GM18499 (cell line): Measurements from ENCODE around the gene RASGRP3.

Source experiments
- ATAC-seq: cut with Tn5 transposase; IDR thresholded peaks from one replicate; pipeline ENCODE4 v1.9.1; 2021; ENCODE audit warnings: moderate number of reproducible peaks; ENCODE audit not compliant: insufficient read depth, unreplicated experiment

Gene RASGRP3

GRCh38 chr2:33560017-33560416 is 83.6 kb downstream of the RASGRP3 start:
- ATAC-seq = no peak

GRCh38 chr2:33561872-33562271 is 85.4 kb downstream of the RASGRP3 start:
- no peak for ATAC-seq

- no peak for ATAC-seq
Measured at GRCh38 chr2:33570681-33571080, 94.2 kb downstream of the RASGRP3 start.

GRCh38 chr2:33573657-33574056 is 97.2 kb downstream of the RASGRP3 start:
- ATAC-seq = no peak

DNA sequence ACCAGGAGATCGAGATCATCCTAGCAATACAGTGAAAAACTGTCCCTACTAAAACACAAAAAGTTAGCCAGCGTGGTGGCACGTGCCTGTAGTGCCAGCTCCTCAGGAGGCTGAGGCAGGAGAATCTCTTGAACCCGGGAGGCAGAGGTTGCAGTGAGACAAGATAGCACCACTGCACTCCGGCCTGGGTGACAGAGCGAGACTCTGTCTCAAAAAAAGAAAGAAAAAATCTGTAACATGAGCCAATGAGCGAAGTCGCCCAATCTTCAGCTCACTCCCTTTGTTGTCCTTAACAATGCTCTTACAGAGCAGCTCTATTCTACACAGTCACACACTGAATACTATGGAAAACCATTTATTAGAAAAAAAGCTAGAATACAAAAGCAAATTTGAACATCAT is 100.6 kb downstream of the RASGRP3 start:
- ATAC-seq = no peak

DNA sequence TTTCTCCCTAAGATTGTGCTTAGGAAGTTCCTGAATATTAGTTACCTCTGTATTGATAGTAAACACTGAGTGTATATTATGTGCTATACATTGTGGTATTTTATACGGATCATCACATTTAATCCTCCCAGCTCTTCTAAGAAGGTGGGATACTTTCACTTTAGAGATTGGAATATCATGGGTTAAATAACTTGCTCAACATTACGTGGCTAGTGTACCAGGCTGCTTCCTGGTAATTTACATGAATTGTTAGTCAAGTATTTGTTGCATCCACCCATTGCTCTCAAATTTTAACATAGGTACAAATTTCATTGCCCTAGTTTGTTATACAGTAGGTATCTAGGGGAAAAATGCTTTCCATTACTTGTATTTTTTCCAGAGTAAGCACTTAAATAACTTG is 101.2 kb downstream of the RASGRP3 start:
- no peak for ATAC-seq

- no peak for ATAC-seq
Measured at GRCh38 chr2:33579227-33579626, 102.8 kb downstream of the RASGRP3 start.

DNA sequence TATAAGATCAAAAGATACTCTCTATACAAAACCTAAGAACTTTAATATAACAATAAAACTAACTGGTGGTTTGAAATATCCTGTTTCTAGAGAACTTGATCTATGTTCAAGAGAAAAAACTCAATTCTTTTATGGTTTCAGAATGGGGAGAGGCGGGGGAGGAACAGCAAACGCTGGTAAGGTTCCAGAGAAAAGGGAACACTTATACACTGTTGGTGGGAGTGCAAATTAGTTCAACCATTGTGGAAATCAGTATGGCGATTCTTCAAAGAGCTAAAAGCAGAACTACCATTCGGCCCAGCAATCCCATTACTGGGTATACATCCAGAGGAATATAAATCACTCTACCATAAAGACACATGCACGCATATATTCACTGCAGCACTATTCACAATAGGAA is 105.4 kb downstream of the RASGRP3 start:
- no peak for ATAC-seq

- peak; percentile 57 for ATAC-seq
Measured at GRCh38 chr2:33583194-33583938, 106.9 kb downstream of the RASGRP3 start.

- no peak for ATAC-seq
Measured at GRCh38 chr2:33586766-33587165, 110.3 kb downstream of the RASGRP3 start.

GRCh38 chr2:33588232-33588631 is 111.8 kb downstream of the RASGRP3 start:
- ATAC-seq = no peak

GRCh38 chr2:33589444-33589843 is 113.0 kb downstream of the RASGRP3 start:
- ATAC-seq = no peak

DNA sequence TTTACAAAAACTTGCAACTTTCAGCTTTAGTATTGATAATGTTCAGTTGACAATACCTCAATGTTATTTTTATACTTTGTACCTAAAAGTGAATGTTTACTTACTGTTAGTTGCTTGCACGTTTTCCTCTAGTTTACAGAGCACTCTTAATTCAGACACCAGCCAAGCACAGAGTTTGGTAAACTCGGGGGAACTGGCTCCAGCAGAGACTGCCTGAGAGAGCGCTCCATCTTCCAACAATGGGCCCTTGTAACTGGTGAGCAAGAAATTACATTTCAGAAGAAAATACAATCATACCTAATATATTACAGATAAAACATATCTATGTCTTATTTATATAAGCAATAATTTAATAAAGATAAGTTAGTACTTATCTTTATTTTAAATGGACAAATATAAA is 118.9 kb downstream of the RASGRP3 start:
- no peak for ATAC-seq

- ATAC-seq = no peak
Measured at GRCh38 chr2:33597026-33597425, 120.6 kb downstream of the RASGRP3 start.

DNA sequence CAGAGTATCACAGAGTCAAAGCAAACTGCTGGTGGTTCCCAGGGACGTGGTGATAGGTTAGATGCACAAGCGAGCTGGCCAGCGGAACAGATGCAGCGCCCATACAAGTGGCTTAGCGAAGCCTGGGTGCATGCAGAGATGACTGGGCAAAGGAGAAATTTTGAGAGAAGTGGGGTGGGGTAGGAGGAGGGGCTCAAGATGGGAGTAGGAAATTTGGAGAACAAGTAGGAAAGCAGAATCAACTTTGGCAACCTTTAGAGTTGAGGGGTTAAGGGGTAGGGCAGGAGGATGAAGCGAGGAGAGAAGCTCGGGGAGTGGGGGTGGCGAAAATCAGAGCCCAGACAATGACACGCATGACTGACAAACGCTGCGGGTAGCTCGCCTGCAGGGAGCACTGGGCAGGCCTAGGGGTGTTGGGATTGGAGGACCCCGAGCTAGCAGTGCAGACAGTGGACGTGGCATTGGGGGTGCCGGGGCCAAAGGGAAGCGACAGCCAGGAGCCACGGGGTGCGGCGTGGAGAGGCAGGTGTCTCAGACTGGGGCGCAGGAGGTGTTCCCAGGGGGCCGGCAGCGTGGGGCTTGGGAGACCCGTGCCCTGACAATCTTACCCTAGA is 122.2 kb downstream of the RASGRP3 start:
- ATAC-seq = peak; percentile 47

DNA sequence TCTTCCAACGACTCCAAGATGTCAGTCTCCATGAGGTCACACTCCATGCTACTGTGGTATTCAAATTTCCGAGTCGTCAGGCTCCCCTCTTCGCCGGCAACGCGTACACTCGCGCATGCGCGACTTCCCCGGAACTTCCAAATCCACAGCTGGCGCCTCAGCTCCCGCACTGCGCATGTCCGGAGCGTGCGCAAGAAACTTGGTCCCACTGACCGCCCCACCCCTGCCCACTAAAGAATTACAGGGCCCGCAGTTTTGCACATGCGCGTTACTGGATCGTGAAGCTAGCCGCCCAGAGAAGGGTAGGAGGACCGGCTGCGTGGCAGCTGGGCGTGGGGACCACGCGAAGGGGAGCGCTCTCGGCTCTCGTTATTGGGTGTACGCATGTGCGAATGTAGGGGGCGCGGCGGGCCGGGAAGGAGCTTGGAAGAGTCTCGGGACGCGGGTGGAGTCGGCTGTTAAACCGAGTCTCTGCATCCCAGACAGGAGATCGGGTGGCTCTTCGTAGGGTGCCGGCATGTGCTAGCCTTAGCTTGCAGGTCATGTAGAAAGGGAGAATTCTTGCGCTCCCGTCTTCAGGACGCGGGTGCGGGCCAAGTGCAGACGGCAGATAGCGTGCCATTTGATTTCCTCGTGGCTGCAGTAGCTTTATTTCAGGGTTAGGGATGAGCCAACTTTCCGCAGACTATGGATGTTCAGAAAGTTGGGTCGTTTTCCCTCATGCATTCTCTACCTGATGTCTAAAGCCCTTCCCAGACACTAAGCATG is 122.9 kb downstream of the RASGRP3 start, which contains the start of gene FAM98A:
Gene FAM98A (minus strand): TSS at position 125 of the 768 bp plus-strand sequence. CDS start 78 bp downstream, at position 47.
- peak; percentile 83 for ATAC-seq

DNA sequence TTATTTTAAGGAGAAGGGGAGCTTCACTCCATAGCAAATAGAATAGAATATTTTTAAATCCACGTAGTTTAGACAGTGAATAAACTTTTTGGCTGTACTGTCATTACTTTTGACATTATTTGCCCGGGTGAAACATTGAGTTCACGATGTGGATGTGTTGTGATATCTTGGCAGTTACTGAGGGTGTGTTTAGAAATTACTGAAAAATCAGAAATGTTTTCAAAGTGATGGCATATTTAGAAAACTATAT is 123.4 kb downstream of the RASGRP3 start:
- no peak for ATAC-seq

GRCh38 chr2:33602201-33602830 is 125.9 kb downstream of the RASGRP3 start:
- no peak for ATAC-seq

GRCh38 chr2:33603416-33603815 is 127.0 kb downstream of the RASGRP3 start:
- ATAC-seq = no peak

- ATAC-seq = no peak
Measured at GRCh38 chr2:33605056-33605455, 128.6 kb downstream of the RASGRP3 start.

- ATAC-seq = no peak
Measured at GRCh38 chr2:33606100-33606499, 129.7 kb downstream of the RASGRP3 start.
